Skeletal muscle tissue (tissue), 4 donors: ENCODE results near the gene ARL14. TPM values are rescaled to one million over a fixed set of nuclear protein-coding genes. Genes with fewer than 3 reads are reported as not detected.

Experiments
- H3K27ac ChIP-seq: one replicate; pipeline ENCODE4 v1.7.0; 2013; ENCODE audit warnings: mild to moderate bottlenecking, low read depth, low read length, inconsistent platforms
- H3K27me3 ChIP-seq, 3 donors: one replicate each; pipeline ENCODE4 v1.7.0; 2013; ENCODE audit warnings: low read length in 3 of 3; ENCODE audit not compliant: control insufficient read depth in 3 of 3, insufficient read depth in 3 of 3
- H3K36me3 ChIP-seq, 3 donors: one replicate each; pipeline ENCODE4 v1.7.0; 2013; ENCODE audit warnings: low read length in 3 of 3; ENCODE audit not compliant: control insufficient read depth in 3 of 3, insufficient read depth in 3 of 3
- H3K4me1 ChIP-seq, 3 donors: one replicate each; pipeline ENCODE4 v1.7.0; 2013; ENCODE audit warnings: low read length in 3 of 3, mild to moderate bottlenecking in 3 of 3; ENCODE audit not compliant: control insufficient read depth in 3 of 3, insufficient read depth in 3 of 3
- H3K4me3 ChIP-seq, 3 donors: one replicate each; pipeline ENCODE4 v1.7.0; 2013; ENCODE audit warnings: low read length in 3 of 3
- H3K9ac ChIP-seq, 3 donors: one replicate each; pipeline ENCODE4 v1.7.0; 2013; ENCODE audit warnings: low read length in 3 of 3, mild to moderate bottlenecking in 3 of 3, moderate library complexity in 2 of 3, low read depth in 1 of 3
- H3K9me3 ChIP-seq, 3 donors: one replicate each; pipeline ENCODE4 v1.7.0; 2013; ENCODE audit warnings: low read length in 3 of 3; ENCODE audit not compliant: control insufficient read depth in 3 of 3
- total RNA-seq: library from RNA; depleted of rRNA; stranded (reverse); fragments of >200 nt; gene quantifications from one replicate; pipeline ENCODE4 v1.2.3, GENCODE V29; 2014
- donor health status: Osteomylitis.

The ARL14 gene
- total RNA-seq = not detected

DNA sequence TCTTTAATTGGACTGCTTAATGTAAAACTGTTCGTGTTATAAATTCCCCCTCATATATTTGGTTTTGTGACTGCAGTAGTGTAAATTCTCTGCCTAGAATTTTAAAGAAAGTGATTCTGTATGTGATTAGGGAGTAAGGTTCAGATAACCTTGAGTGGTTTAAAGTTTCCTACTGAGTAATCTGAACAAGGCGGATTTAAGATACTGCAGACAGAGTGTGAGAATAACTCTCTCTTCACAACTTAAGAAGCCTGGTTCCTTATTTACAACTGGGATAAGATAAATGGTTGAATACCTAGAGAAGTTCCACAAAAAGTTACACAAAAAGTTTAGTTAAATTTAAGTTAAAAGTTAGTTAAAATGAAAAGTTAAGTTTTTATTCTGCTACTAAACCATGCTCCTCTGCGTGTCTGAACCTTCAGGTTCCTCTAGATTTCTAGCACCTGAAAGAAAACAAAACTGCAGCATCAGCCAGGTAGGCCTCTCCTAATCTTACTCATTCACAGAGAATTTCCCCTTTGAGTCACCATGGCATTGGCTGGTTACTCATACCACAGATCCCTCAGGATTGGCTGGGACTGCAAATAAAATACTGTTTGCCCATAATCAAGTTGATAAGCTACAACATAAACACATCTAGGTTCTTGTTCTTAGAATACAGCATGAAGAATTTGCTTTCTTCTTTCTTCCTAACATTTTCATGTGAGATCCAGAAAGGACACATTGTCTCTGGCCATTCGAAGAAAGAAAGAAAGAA, at the start of gene ARL14:
TSS of gene ARL14 (plus strand) at position 614 of the 757 bp plus-strand sequence. CDS start 187 bp downstream, outside the sequence.
- H3K36me3 ChIP-seq = no peaks in the 10 kb centered on the region
- no peak within 1 kb of the TSS for H3K27ac ChIP-seq
- H3K9me3 ChIP-seq = no peaks in the 10 kb centered on the region
- no peaks in the 10 kb centered on the region for H3K27me3 ChIP-seq
- no peak within 1 kb of the TSS for H3K4me3 ChIP-seq
- H3K9ac ChIP-seq = no peak within 1 kb of the TSS
- peaks cover 0 to 2% (median 0%) of the 10 kb centered on the region in 3 donors for H3K4me1 ChIP-seq

GRCh38 chr3:160629491-160629890, 47.5 kb upstream of the ARL14 start:
- no peak overlapping the region for H3K27ac ChIP-seq
- H3K36me3 ChIP-seq = no peaks in the 10 kb centered on the region
- H3K9ac ChIP-seq = no peak overlapping the region
- H3K4me3 ChIP-seq = no peak overlapping the region
- H3K4me1 ChIP-seq = no peaks in the 10 kb centered on the region
- H3K27me3 ChIP-seq = no peaks in the 10 kb centered on the region
- H3K9me3 ChIP-seq = no peaks in the 10 kb centered on the region

DNA sequence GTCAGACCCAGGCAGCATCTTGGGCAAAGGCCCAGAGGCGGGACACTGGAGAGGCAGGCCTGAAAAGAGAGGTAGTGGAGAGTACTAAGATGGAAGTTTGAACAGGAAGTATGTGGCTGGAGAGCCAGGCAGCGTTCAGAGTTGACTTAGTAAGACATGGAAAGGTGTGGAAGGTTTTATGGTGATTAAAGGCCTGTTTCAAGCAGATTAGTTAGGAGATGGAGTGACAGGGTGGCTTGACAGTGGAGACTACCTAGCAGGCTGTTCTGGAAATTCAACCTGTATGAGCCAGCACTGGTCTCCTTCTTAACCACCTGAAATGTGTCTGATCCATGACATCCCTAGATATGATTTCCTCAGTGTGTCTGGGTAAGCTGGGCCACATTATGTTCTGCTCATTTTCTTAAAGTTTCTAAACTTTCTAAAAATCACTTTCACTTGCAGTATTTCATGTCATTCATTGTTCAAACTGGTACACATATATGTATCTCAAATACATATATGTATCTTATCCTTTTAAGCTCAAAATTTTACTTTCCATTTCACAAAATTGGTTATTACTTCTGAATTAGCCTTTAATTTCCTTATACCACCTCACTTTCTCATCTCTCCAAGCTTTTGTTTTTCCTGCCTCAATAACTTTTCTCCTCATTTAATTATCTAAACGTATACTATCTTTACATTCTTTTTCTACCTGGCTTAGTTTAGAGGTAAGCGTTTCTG, 43.4 kb upstream of the ARL14 start:
- H3K9ac ChIP-seq = no peak overlapping the region
- H3K4me1 ChIP-seq = no peaks in the 10 kb centered on the region
- H3K27me3 ChIP-seq = no peaks in the 10 kb centered on the region

GRCh38 chr3:160635213-160635612, 41.7 kb upstream of the ARL14 start:
- no peaks in the 10 kb centered on the region for H3K27me3 ChIP-seq
- H3K27ac ChIP-seq = no peak overlapping the region
- no peak overlapping the region for H3K9ac ChIP-seq
- H3K36me3 ChIP-seq = no peaks in the 10 kb centered on the region
- H3K4me1 ChIP-seq = no peaks in the 10 kb centered on the region
- no peaks in the 10 kb centered on the region for H3K9me3 ChIP-seq
- H3K4me3 ChIP-seq = no peak overlapping the region

More for the DNA sequence above, 43.4 kb upstream of the ARL14 start:
- Histone ChIP-seq H3K9me3 (no peaks in the 10 kb centered on the region), H3K27ac (no peak overlapping the region), H3K4me3 (no peak overlapping the region), H3K36me3 (no peaks in the 10 kb centered on the region)

DNA sequence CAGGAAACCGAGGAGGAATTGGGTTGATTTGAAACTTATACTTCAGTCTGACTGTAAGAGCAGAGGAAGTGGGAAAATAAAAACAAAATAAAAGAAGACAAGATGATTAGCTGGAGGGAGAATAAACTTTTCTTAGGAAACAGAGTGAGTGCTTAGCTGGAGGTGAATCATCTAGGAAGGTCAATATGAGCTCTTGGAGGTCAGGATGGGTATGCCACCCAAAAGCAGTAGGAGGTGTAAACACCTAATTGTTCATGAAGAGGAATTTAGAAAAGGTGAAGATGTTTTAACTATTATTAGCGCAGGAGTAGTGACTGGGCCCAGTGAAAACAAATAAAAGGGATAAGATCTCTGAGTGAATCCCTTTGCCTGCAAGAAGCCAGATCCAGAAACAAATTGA, 39.9 kb upstream of the ARL14 start:
- no peak overlapping the region for H3K4me3 ChIP-seq
- H3K27me3 ChIP-seq = no peaks in the 10 kb centered on the region
- no peaks in the 10 kb centered on the region for H3K9me3 ChIP-seq
- H3K4me1 ChIP-seq = peaks cover 0 to 2% (median 0%) of the 10 kb centered on the region in 3 donors
- H3K36me3 ChIP-seq = no peaks in the 10 kb centered on the region
- no peak overlapping the region for H3K9ac ChIP-seq
- H3K27ac ChIP-seq = no peak overlapping the region

DNA sequence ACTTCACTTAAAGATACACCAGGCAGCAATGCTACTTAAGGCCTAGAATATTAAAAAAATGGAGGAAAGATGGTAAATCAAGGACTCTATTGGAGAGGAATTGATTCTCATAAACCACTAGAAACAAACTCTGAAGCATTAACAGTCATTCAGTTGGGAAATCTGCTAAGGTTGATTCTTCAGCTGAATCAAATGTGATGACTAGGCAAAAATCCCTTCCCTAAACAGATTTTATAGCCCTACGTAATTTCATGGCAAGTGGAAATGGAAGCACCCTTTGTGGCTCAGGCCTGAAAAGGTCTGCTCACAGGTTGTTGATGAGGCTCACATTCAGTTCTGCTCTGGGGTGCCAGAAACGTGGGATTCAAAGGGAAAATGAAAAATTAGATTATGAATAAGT, 38.8 kb upstream of the ARL14 start:
- no peaks in the 10 kb centered on the region for H3K9me3 ChIP-seq
- no peaks in the 10 kb centered on the region for H3K27me3 ChIP-seq
- H3K4me3 ChIP-seq = no peak overlapping the region
- no peak overlapping the region for H3K27ac ChIP-seq
- H3K36me3 ChIP-seq = no peaks in the 10 kb centered on the region
- H3K4me1 ChIP-seq = peaks cover 0 to 3% (median 0%) of the 10 kb centered on the region in 3 donors
- H3K9ac ChIP-seq = no peak overlapping the region

DNA sequence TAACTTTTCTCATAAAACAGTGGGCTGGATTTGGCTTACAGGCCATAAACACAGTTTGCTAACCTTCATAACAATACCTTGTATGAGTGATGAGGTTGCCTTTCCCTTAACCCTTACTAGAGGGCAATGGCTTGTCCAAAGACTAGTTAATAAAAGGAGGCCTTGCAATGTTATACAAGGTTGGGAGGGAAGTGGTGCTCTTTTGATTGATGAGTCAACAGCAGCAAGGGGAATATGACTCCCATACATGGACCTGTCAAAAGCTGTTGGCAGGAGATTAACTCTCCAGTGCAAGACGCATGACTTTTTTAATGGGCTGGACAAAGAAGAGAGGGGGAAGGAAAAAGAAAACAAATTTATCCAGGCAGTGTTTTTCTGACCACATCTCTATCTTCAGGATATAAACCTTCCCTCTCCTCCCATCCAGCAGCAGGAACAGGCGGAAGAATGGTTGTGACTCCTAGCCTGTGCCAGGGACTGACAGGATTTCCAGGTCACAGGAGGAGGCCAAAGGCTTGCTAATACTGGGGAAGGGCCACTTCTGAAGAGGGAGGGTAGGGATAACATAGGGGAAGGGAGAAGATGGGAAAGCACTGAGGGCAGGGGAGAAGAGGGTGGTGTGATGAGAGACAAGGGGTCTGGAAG, 35.2 kb upstream of the ARL14 start:
- Histone ChIP-seq H3K9me3 (no peaks in the 10 kb centered on the region), H3K4me3 (no peak overlapping the region), H3K36me3 (no peaks in the 10 kb centered on the region), H3K9ac (no peak overlapping the region), H3K4me1 (peaks cover 0 to 3% (median 0%) of the 10 kb centered on the region in 3 donors), H3K27ac (no peak overlapping the region), H3K27me3 (no peaks in the 10 kb centered on the region)

- peaks cover 0 to 3% (median 0%) of the 10 kb centered on the region in 3 donors for H3K4me1 ChIP-seq
- H3K27ac ChIP-seq = no peak overlapping the region
- H3K27me3 ChIP-seq = no peaks in the 10 kb centered on the region
- H3K9ac ChIP-seq = no peak overlapping the region
- no peaks in the 10 kb centered on the region for H3K36me3 ChIP-seq
- no peaks in the 10 kb centered on the region for H3K9me3 ChIP-seq
- H3K4me3 ChIP-seq = no peak overlapping the region
These were observed 33.0 kb upstream of the ARL14 start for GRCh38 chr3:160643994-160644393.

DNA sequence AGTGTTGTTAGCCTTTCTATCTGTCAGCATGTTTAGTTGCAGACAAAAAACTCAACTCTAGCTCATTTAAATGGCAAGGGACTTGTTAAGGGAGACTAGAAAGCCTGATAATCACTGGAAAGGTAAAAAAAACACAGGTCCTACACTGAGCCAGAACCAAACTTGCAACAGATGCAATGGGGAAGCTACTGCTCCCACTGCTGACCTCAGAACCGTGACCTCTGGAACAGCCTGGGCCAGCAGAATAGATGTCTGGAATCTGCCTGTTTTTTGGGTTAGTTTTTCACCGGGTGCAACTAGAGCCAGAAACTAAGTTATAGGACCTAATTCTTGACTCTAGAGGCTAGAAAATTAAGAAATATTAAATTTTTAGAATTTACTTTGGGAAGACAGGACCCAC, 32.5 kb upstream of the ARL14 start:
- Histone ChIP-seq H3K9ac (no peak overlapping the region), H3K27ac (no peak overlapping the region), H3K27me3 (no peaks in the 10 kb centered on the region), H3K36me3 (no peaks in the 10 kb centered on the region), H3K4me3 (no peak overlapping the region), H3K9me3 (no peaks in the 10 kb centered on the region), H3K4me1 (peaks cover 0 to 3% (median 0%) of the 10 kb centered on the region in 3 donors)

DNA sequence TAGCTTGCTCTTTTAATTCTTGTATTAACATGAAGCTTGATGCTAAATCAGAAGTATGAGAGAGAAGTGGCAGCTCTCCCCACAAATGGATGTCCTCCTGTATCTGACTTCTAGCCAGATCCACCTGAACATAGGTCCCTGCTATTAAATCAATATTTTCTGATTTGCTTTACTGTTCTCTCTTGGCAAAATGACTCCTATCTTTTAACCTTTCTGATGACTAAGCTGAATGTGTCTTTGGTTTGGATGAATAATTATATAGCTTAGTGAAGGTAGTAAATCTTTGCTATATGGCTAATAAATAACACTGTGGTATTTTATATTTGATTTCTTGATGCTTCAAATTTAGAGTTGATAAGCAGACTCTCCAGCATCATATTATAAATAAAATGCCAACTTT, 28.3 kb upstream of the ARL14 start:
- Histone ChIP-seq H3K27ac (no peak overlapping the region), H3K36me3 (no peaks in the 10 kb centered on the region), H3K27me3 (no peaks in the 10 kb centered on the region), H3K4me3 (no peak overlapping the region), H3K4me1 (no peaks in the 10 kb centered on the region), H3K9ac (no peak overlapping the region), H3K9me3 (no peaks in the 10 kb centered on the region)
